Fibroblast of lung (primary cell): ENCODE measurements around the gene CHAT. TPM values are rescaled to one million over a fixed set of nuclear protein-coding genes. Genes with fewer than 3 reads are reported as not detected.

Source experiments
- DNase-seq, 2 donors: peaks; one replicate each; pipeline versions ENCODE4 v3.0.0 to v3.0.0-alpha.2; 2010; ENCODE audit warnings: low read depth in 2 of 2
- H2AFZ ChIP-seq: 2 replicates; pipeline ENCODE4 v1.5.1; 2012; ENCODE audit warnings: low read length, control low read depth, inconsistent platforms
- H3K27ac ChIP-seq: 2 replicates; pipeline ENCODE4 v1.5.1; 2011; ENCODE audit warnings: low read length, control low read depth; ENCODE audit not compliant: insufficient read depth
- H3K27me3 ChIP-seq: 2 replicates; pipeline ENCODE4 v1.5.1; 2011; ENCODE audit warnings: mild to moderate bottlenecking, low read length; ENCODE audit not compliant: control insufficient read depth, insufficient read depth
- H3K36me3 ChIP-seq: 2 replicates; pipeline ENCODE4 v1.5.1; 2011; ENCODE audit warnings: low read length; ENCODE audit not compliant: control insufficient read depth, insufficient read depth
- H3K4me1 ChIP-seq: 2 replicates; pipeline ENCODE4 v1.5.1; 2011; ENCODE audit warnings: low read length; ENCODE audit not compliant: control insufficient read depth, insufficient read depth; ENCODE audit errors: extremely low read depth
- H3K4me2 ChIP-seq: 2 replicates; pipeline ENCODE4 v1.5.1; 2011; ENCODE audit warnings: low read length, control low read depth; ENCODE audit not compliant: insufficient read depth; ENCODE audit errors: extremely low read depth
- H3K4me3 ChIP-seq, 4 experiments: fragments of 200-600 bp in 1 of 4; sonication (generic) in 1 of 4; replicated peaks in 1 of 4; 2 replicates each; pipeline ENCODE4 v1.5.1; 2011 to 2016; ENCODE audit warnings: low read length in 4 of 4, low read depth in 3 of 4, mild to moderate bottlenecking in 3 of 4, control low read depth in 2 of 4, inconsistent platforms in 1 of 4, mixed read lengths in 1 of 4; ENCODE audit not compliant: insufficient read depth in 1 of 4; ENCODE audit errors: control extremely low read depth in 1 of 4
- H3K79me2 ChIP-seq: 2 replicates; pipeline ENCODE4 v1.5.1; 2012; ENCODE audit warnings: mild to moderate bottlenecking, low read length, inconsistent platforms; ENCODE audit not compliant: control insufficient read depth, insufficient read depth
- H3K9ac ChIP-seq: 2 replicates; pipeline ENCODE4 v1.5.1; 2011; ENCODE audit warnings: mild to moderate bottlenecking, low read length, control low read depth; ENCODE audit not compliant: insufficient read depth
- H3K9me3 ChIP-seq: 2 replicates; pipeline ENCODE4 v1.5.1; 2012; ENCODE audit warnings: low read depth, low read length; ENCODE audit not compliant: control insufficient read depth, insufficient read depth
- H4K20me1 ChIP-seq: 2 replicates; pipeline ENCODE4 v1.5.1; 2011; ENCODE audit warnings: low read length; ENCODE audit not compliant: control insufficient read depth, insufficient read depth; ENCODE audit errors: extremely low read depth
- CTCF ChIP-seq, 2 donors: IDR thresholded peaks in 1 of 2; conservative IDR thresholded peaks in 1 of 2; 1 replicate in 1 of 2; 2 replicates in 1 of 2; pipeline ENCODE4 v1.5.1; 2011 to 2012; ENCODE audit warnings: low read length in 2 of 2, control low read depth in 1 of 2, inconsistent platforms in 1 of 2, low read depth in 1 of 2, mild to moderate bottlenecking in 1 of 2
- EZH2 ChIP-seq: IDR thresholded peaks from 2 replicates; pipeline ENCODE4 v1.5.1; 2012; ENCODE audit warnings: low read length, control low read depth, mild to moderate bottlenecking; ENCODE audit errors: missing control alignments
- polyA plus RNA-seq, 2 donors: library from polyadenylated mRNA; depleted of rRNA in 1 of 2; stranded (reverse) in 1 of 2; unstranded in 1 of 2; fragments of >200 nt; gene quantifications; 2 replicates each; pipeline ENCODE4 v1.2.1, GENCODE V29; 2011 to 2012; ENCODE audit warnings: missing spikeins in 1 of 2
- total RNA-seq: library from RNA; depleted of rRNA; stranded (reverse); fragments of >200 nt; gene quantifications from 2 replicates; pipeline ENCODE4 v1.2.1, GENCODE V29; 2014

CHAT gene
- total and polyA plus RNA-seq, 2 donors (not counting 1 experiment from before 2014, with no cell fraction given) = not detected

GRCh38 chr10:49664842-49665355 lies 51.1 kb downstream of the CHAT start:
- H2AFZ ChIP-seq = no peak overlapping the region
- no peak overlapping the region for H3K27ac ChIP-seq
- TF ChIP-seq EZH2 (no peak), CTCF (conservative IDR thresholded peaks at IDR 0.05 in 1 of 2, IDR thresholded peaks at IDR 0.05 in 1 of 2; ENCODE audit: low read depth in 1 of 2, low read length in 2 of 2) (no peak)
- no peaks in the 10 kb centered on the region for H4K20me1 ChIP-seq
- no peak overlapping the region for H3K4me3 ChIP-seq
- H3K27me3 ChIP-seq = no peaks in the 10 kb centered on the region
- no peak overlapping the region for H3K9ac ChIP-seq
- no peaks in the 10 kb centered on the region for H3K36me3 ChIP-seq
- no peaks in the 10 kb centered on the region for H3K79me2 ChIP-seq
- H3K4me1 ChIP-seq = no peaks in the 10 kb centered on the region
- H3K9me3 ChIP-seq = no peaks in the 10 kb centered on the region
- no peak for DNase-seq
- H3K4me2 ChIP-seq = no peak overlapping the region

- H3K4me3 ChIP-seq = no peak overlapping the region
- TF ChIP-seq EZH2 = no peak
- TF ChIP-seq CTCF (conservative IDR thresholded peaks at IDR 0.05 in 1 of 2, IDR thresholded peaks at IDR 0.05 in 1 of 2; ENCODE audit: low read depth in 1 of 2, low read length in 2 of 2) = no peak
- H3K4me2 ChIP-seq = no peak overlapping the region
- H3K27me3 ChIP-seq = no peaks in the 10 kb centered on the region
- H2AFZ ChIP-seq = no peak overlapping the region
- no peaks in the 10 kb centered on the region for H3K36me3 ChIP-seq
- no peak overlapping the region for H3K27ac ChIP-seq
- H3K9ac ChIP-seq = no peak overlapping the region
- no peaks in the 10 kb centered on the region for H4K20me1 ChIP-seq
- H3K4me1 ChIP-seq = no peaks in the 10 kb centered on the region
- no peaks in the 10 kb centered on the region for H3K79me2 ChIP-seq
- H3K9me3 ChIP-seq = no peaks in the 10 kb centered on the region
- DNase-seq = no peak
Observed at GRCh38 chr10:49666054-49666615, 52.3 kb downstream of the CHAT start.

DNA sequence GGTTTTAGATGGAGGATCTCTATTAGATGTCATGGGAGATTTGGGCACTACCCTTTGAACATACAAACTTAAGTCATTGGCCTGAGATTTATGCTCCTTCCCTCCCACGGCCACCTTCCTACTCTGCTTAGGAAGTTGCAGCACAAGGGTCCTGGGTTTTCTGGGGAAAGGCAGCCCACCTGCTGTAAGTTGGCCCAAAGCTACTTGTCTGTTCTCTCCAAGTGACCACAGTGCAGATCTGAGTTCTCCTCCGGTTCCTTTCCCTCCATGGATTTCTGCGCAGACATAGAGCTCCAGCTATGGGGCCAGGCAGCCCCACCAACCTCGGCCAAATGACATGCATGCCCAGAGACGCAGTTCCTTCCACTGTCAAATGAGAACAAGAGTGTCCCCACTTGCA lies 52.8 kb downstream of the CHAT start:
- no peak overlapping the region for H3K9ac ChIP-seq
- no peaks in the 10 kb centered on the region for H3K36me3 ChIP-seq
- no peaks in the 10 kb centered on the region for H3K4me1 ChIP-seq
- no peak overlapping the region for H3K4me3 ChIP-seq
- no peak overlapping the region for H3K4me2 ChIP-seq
- H3K27ac ChIP-seq = no peak overlapping the region
- H3K9me3 ChIP-seq = no peaks in the 10 kb centered on the region
- TF ChIP-seq CTCF (conservative IDR thresholded peaks at IDR 0.05 in 1 of 2, IDR thresholded peaks at IDR 0.05 in 1 of 2; ENCODE audit: low read depth in 1 of 2, low read length in 2 of 2) (no peak), EZH2 (no peak)
- no peak for DNase-seq
- H3K79me2 ChIP-seq = no peaks in the 10 kb centered on the region
- no peak overlapping the region for H2AFZ ChIP-seq
- H3K27me3 ChIP-seq = no peaks in the 10 kb centered on the region
- H4K20me1 ChIP-seq = no peaks in the 10 kb centered on the region
